Retinal pigment epithelial cell (primary cell): ENCODE results near the gene SLAMF9.

ENCODE experiments used
- DNase-seq: peaks from one replicate; pipeline ENCODE4 v3.0.0-alpha.2; 2010; ENCODE audit warnings: low read depth
- H3K4me3 ChIP-seq: 2 replicates; pipeline ENCODE4 v1.5.1; 2011; ENCODE audit warnings: mild to moderate bottlenecking, low read length, control low read depth, moderate library complexity
- CTCF ChIP-seq: conservative IDR thresholded peaks from 2 replicates; pipeline ENCODE4 v1.5.1; 2011; ENCODE audit warnings: low read depth, low read length, control low read depth, inconsistent platforms

The SLAMF9 gene

GRCh38 chr1:159921251-159921650 lies 32.8 kb downstream of the SLAMF9 start:
- no peak for TF ChIP-seq CTCF
- DNase-seq, result no peak
- H3K4me3 ChIP-seq, result no peak overlapping the region

GRCh38 chr1:159920651-159921050 lies 33.4 kb downstream of the SLAMF9 start:
- DNase-seq, result no peak
- TF ChIP-seq CTCF, result no peak
- H3K4me3 ChIP-seq, result no peak overlapping the region

- DNase-seq, result no peak
- H3K4me3 ChIP-seq, result no peak overlapping the region
- TF ChIP-seq CTCF, result no peak
These were observed 33.8 kb downstream of the SLAMF9 start for GRCh38 chr1:159920202-159920601.

GRCh38 chr1:159919236-159919865 lies 34.7 kb downstream of the SLAMF9 start:
- no peak for TF ChIP-seq CTCF
- DNase-seq, result no peak
- no peak overlapping the region for H3K4me3 ChIP-seq

- TF ChIP-seq CTCF, result no peak
- DNase-seq, result no peak
These were observed 35.5 kb downstream of the SLAMF9 start for GRCh38 chr1:159918352-159919200.

GRCh38 chr1:159917533-159918351 lies 36.3 kb downstream of the SLAMF9 start:
- H3K4me3 ChIP-seq, result no peak overlapping the region
- DNase-seq, result no peak
- TF ChIP-seq CTCF, result no peak

More at GRCh38 chr1:159918352-159919200, 35.5 kb downstream of the SLAMF9 start:
- H3K4me3 ChIP-seq, result no peak overlapping the region
